ENCODE data around the gene GPR155.
"Not testable (repeated sequence)": the region's sequence is repeated elsewhere in the genome, so short reads cannot be mapped to it uniquely, and the experiment has no call there.

GPR155 gene

GRCh38 chr2:174395969-174396630 is 90.7 kb downstream of the GPR155 start:
- ChIA-PET CTCF (interaction anchor here (0.8 kb wide), 1 partner anchor 924 kb away, joined by 5 read pairs; no protein-coding TSS in a partner anchor), POLR2A (ENCODE audit: low non-redundant PET) (interaction anchor here (0.6 kb wide), 1 partner anchor 38 kb away, joined by 4 read pairs; no protein-coding TSS in a partner anchor)
- DNase-seq (ENCODE audit: low spot score), result peak; percentile 21
- H3K27ac ChIP-seq, result peak overlapping the region; percentile 77
- TF ChIP-seq, protein P1, sequence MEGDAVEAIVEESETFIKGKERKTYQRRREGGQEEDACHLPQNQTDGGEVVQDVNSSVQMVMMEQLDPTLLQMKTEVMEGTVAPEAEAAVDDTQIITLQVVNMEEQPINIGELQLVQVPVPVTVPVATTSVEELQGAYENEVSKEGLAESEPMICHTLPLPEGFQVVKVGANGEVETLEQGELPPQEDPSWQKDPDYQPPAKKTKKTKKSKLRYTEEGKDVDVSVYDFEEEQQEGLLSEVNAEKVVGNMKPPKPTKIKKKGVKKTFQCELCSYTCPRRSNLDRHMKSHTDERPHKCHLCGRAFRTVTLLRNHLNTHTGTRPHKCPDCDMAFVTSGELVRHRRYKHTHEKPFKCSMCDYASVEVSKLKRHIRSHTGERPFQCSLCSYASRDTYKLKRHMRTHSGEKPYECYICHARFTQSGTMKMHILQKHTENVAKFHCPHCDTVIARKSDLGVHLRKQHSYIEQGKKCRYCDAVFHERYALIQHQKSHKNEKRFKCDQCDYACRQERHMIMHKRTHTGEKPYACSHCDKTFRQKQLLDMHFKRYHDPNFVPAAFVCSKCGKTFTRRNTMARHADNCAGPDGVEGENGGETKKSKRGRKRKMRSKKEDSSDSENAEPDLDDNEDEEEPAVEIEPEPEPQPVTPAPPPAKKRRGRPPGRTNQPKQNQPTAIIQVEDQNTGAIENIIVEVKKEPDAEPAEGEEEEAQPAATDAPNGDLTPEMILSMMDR (conservative IDR thresholded peaks at IDR 0.05; ENCODE audit: low read depth), result no peak

- TF ChIP-seq, protein P1 (conservative IDR thresholded peaks at IDR 0.05; ENCODE audit: low read depth), result no peak
- H3K27ac ChIP-seq, result peak within 1 kb of the TSS; percentile 77
- CTCF ChIA-PET, result interaction anchor here (0.6 to 0.8 kb wide), 2 partner anchors 14 to 923 kb away, joined by 3 to 5 read pairs; no protein-coding TSS in a partner anchor
- POLR2A ChIA-PET (ENCODE audit: low non-redundant PET), result interaction anchor here (0.6 kb wide), 1 partner anchor 38 kb away, joined by 4 read pairs; no protein-coding TSS in a partner anchor
- peak; percentile 73 for DNase-seq (ENCODE audit: low spot score)
Measured at GRCh38 chr2:174395284-174395968, 91.4 kb downstream of the GPR155 start, which contains the start of gene SCRN3. Gene SCRN3 (plus strand): TSS chr2:174395730. CDS start chr2:174398284, 2,554 bp downstream.

DNA sequence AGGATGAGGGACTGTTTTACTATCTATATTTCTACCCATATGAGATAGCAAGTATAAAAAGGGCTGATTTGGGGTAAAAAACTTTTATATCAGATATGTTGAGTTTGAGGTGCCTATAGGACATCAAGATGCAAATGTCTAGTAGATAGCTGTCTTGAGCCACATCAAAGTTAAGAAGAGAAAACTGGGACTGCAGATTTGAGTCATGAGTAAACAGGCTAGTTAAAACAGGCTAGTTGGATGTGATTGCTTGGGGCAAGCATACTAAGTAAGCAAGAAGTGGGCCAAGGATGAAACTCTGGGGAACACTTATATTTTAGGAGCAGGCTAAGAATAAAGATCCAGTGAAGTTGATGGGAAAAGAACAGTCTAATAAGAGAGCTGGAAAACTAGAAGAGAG is 94.1 kb downstream of the GPR155 start:
- TF ChIP-seq, protein P1 (conservative IDR thresholded peaks at IDR 0.05; ENCODE audit: low read depth), result no peak
- DNase-seq (ENCODE audit: low spot score), result no peak
- no peak overlapping the region for H3K27ac ChIP-seq
- ChIA-PET CTCF (no interaction called here), POLR2A (ENCODE audit: low non-redundant PET) (no interaction called here)

- POLR2A ChIA-PET (ENCODE audit: low non-redundant PET); H3K27ac ChIP-seq; CTCF ChIA-PET; DNase-seq (ENCODE audit: low spot score): not testable (repeated sequence)
Measured at GRCh38 chr2:174390303-174390702, 96.5 kb downstream of the GPR155 start.

DNA sequence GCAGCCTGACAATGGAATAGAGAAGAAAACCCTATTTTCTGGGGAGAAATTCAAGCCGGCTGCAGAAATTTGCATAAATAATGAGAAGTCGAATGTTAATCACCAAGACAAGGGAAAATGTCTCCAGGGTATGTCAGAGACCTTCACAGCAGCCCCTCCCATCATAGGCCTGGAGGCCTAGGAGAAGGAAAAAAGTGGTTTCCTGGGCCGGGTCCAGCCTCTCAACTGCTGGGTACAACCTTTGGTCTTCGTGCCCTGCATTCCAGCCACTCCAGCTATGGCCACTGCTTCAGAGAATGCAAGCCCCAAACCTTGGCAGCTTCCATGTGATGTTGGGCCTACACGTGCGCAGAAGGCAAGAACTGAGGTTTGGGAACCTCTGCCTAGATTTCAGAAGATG is 97.3 kb downstream of the GPR155 start:
- H3K27ac ChIP-seq, result no peak overlapping the region
- TF ChIP-seq, protein P1 (conservative IDR thresholded peaks at IDR 0.05; ENCODE audit: low read depth), result no peak
- no peak for DNase-seq (ENCODE audit: low spot score)
- ChIA-PET CTCF (no interaction called here), POLR2A (ENCODE audit: low non-redundant PET) (no interaction called here)

DNA sequence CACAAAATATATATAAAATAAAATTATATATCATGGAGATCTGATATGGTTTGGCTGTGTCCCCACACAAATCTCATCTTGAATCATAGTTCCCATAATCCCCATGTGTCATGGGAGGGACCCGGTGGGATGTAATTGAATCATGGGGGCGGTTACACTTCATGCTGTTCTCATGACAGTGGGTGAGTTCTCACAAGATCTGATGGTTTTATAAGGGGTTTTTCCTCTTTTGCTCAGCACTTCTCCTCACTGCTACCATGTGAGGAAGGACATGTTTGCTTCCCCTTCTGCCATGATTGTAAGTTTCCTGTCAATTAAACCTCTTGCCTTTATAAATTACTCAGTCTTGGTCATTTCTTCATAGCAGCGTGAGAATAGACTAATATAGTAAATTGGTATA is 98.1 kb downstream of the GPR155 start:
- CTCF ChIA-PET; DNase-seq (ENCODE audit: low spot score); H3K27ac ChIP-seq; POLR2A ChIA-PET (ENCODE audit: low non-redundant PET): not testable (repeated sequence)

GRCh38 chr2:174385201-174385600 is 101.6 kb downstream of the GPR155 start:
- H3K27ac ChIP-seq, result no peak overlapping the region
- DNase-seq (ENCODE audit: low spot score), result no peak
- TF ChIP-seq, protein P1 (conservative IDR thresholded peaks at IDR 0.05; ENCODE audit: low read depth), result no peak
- ChIA-PET POLR2A (ENCODE audit: low non-redundant PET) (no interaction called here), CTCF (interaction anchor here (0.7 kb wide), 2 partner anchors 970 to 1723 kb away, joined by 4 to 6 read pairs; no protein-coding TSS in a partner anchor)

Measured in RWPE1 (cell line).